ENCODE results near the gene COL21A1.

- TF ChIP-seq CTCF (IDR thresholded peaks at IDR 0.05) (no peak), POLR2A (IDR thresholded peaks at IDR 0.05) (no peak)
These were observed 198.8 kb downstream of the COL21A1 start for GRCh38 chr6:56048601-56049000.
